Skeletal muscle cell (primary cell): ENCODE results near the gene KIF4A.
"Not testable (repeated sequence)": the region's sequence is repeated elsewhere in the genome, so short reads cannot be mapped to it uniquely, and the experiment has no call there.

Experiments used
- DNase-seq: peaks from one replicate; pipeline ENCODE4 v3.0.0-alpha.2; 2010; ENCODE audit warnings: low read depth
- H3K4me3 ChIP-seq: 2 replicates; pipeline ENCODE4 v1.5.1; 2011; ENCODE audit warnings: low read depth, mild to moderate bottlenecking, control low read depth, low read length, moderate library complexity

The KIF4A gene

DNA sequence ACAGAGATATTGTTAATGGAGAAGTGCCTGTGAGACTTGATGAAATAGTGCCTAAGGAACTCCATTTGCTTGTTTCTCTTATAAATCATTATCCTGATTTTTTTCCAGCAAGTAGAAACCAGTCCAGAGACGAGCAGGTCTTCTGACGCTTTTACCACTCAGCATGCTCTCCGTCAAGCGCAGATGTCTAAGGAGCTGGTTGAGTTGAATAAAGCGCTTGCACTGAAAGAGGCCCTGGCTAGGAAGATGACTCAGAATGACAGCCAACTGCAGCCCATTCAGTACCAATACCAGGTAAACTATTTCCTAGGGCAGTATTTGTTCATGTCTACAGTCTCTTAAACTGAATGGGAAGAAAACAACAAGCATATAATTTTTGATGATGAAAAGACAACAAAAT, 63.6 kb downstream of the KIF4A start:
- H3K4me3 ChIP-seq = no peak overlapping the region
- DNase-seq = no peak

DNA sequence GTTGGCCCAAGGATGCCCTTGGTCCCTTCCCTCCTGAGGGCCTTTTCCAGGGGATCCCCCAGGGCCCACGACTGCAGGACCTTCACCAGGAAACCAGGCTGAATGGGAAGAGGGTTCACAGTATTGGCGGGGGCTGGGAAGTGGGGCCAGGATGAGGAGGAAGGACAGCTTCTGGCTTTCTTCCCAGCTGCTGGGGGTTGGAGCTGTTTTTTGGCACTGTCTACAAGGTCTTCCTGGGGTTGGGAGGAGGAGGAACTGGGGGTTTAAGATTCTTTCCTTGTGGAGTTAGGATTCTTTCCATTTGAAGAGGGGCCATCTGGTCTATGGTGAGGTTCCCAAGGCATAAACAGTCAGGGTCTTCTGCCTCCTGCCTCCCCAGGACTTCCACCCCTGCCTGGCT, 64.8 kb downstream of the KIF4A start:
- H3K4me3 ChIP-seq = no peak overlapping the region
- DNase-seq = no peak

DNA sequence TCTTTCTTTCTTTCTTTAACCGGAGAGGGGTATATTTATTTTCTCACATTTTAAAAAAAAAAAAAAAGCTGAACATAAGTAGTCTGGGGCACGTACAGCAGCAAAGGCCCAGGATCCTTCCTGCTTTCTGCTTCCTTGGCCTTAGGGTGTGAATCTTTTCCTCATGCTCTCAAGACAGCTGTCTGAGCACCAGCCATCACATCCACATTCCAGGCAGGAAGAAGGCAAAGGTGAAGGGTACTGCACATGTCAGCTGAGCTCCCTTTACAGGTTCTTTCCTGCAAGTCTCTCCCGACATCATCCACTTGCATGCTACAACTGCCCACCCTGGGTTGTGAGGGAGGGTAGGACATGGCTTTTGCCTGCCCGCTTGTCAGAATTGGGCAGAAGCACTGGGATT, 69.6 kb downstream of the KIF4A start:
- DNase-seq = no peak
- no peak overlapping the region for H3K4me3 ChIP-seq

DNA sequence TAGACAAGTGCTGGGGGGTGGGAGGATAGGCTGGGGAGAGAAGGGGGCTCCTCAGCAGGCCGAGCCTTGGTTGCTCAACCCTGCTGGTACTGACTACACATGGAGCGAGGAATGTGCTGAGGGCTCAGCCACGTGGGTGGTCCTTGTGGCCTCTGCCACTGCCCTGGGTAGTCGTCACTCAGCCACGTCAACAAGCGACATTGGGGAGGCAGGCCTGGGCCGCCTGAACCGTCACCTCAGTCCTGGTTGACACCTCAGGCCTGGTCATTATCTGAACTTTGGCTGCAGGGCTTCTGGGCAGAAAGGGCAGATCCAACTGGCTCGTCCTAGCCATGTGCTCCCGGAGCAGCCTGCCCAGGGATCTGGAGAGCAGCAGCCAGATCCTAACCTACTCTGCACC, 70.5 kb downstream of the KIF4A start:
- no peak for DNase-seq
- H3K4me3 ChIP-seq = no peak overlapping the region

DNA sequence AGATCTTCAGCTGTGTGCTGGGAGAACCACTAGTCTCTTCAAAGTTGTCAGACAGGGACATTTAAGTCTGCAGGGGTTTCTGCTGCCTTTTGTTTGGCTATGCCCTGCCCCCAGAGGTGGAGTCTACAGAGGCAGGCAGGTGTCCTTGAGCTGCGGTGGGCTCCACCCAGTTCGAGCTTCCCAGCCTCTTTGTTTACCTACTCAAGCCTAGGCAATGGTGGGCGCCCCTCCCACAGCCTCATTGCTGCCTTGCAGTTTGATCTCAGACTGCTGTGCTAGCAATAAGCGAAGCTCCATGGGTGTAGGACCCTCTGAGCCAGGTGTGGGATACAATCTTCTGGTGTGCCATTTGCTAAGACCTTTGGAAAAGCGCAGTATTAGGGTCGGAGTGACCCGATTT, 78.8 kb downstream of the KIF4A start:
- H3K4me3 ChIP-seq, DNase-seq: not testable (repeated sequence)

DNA sequence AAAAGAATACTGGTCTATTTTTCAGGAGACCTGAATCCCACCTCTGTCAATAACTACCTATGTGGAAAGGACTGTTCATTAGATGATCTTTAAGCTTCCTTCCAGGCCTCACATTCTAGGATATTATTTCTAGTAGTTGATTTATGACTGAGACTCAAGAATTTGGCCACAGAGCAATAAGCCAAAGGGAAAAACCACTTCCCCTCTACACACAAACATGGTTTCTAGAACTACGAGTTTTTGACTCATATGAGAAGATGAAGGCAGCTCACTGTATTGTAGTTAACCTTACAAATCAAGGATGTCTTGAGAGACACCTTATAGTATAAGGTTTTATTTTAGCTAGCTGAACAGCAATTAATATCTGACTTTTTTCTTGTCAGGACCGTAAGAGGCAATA, 96.3 kb downstream of the KIF4A start:
- DNase-seq = no peak
- no peak overlapping the region for H3K4me3 ChIP-seq

DNA sequence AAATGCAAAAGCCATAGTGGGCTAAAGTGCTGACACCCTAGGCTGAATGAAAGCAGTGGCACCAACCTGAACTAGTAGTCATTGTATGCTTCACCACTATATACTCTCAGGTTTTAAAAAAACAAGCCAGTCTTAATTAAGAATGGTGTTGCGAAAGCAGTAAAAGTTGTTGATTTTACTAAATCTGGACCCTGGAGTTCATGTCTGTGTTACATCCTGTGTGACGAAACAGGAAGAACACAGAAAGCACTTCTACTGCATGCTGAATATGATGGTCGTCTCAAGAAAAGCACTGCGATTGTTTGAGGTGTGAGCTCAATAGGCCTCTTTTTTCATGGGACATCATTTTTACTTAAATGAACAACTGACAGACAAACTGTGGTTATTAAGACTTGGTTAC, 109.0 kb downstream of the KIF4A start:
- no peak overlapping the region for H3K4me3 ChIP-seq
- peak; percentile 20 for DNase-seq

DNA sequence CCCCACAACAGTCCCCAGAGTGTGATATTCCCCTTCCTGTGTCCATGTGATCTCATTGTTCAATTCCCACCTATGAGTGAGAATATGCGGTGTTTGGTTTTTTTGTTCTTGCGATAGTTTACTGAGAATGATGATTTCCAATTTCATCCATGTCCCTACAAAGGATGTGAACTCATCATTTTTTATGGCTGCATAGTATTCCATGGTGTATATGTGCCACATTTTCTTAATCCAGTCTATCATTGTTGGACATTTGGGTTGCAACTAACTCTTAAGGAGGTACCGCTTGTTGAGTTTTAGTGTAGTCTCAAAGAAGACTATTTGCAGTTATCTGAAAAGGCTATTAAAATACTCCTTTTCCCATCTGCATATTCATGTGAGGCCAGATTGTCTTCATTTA, 110.3 kb downstream of the KIF4A start:
- DNase-seq, H3K4me3 ChIP-seq: not testable (repeated sequence)

DNA sequence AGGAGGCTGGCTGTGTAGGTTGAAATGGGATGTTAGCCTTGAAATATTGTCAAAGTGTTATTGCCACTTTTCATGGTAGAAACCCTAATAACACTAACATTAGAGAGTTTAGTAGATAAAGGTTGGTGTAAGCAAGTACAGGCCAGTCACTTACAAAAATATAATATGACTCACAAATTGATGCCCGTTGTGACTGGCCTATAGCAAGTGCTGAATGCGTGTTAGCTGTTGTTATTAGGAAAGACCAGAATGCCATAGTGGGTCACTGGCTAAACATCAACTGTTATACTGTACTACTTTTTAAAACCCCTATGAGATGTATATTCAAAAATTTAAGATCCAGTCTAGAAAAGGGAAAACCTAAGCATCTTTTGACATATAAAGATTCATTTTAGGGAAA, 112.8 kb downstream of the KIF4A start:
- DNase-seq = no peak
- no peak overlapping the region for H3K4me3 ChIP-seq

DNA sequence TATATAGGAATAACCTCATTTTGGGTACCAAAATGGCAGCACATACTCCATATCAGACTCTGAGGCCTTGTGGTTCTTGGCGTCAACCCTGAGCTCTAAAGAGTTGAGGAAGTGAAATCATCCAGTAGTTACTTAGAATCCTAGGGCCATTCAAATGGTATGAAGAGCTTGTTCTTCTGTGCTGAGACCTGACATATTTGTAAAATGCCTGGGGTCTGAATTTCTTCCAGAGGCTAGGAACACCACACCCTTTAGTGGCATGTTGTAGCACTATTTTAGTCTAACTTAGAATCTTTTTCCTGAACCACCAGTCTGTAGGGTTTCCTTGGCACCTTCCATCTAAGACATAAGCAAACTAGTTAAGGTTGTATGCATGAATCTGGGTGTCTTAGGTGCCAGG, 115.1 kb downstream of the KIF4A start:
- DNase-seq = no peak
- H3K4me3 ChIP-seq = no peak overlapping the region

DNA sequence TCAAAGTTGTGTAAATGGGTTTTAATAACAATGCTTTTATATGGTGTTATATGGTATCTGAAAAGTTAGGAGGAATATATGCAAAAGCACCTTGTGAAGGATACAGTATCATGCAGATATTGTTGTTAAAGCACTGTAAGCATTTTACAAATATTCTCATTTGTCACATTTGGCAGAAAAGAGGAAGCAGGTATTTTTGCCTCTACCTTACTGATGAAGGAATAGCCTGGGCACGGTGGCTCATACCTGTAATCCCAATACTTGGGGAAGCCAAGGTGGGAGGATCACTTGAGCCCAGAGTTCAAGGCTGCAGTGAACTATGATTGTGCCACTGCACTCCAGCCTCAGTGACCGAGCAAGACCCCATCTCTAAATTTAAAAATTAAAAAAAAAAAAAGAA, 121.0 kb downstream of the KIF4A start:
- DNase-seq = no peak
- no peak overlapping the region for H3K4me3 ChIP-seq

DNA sequence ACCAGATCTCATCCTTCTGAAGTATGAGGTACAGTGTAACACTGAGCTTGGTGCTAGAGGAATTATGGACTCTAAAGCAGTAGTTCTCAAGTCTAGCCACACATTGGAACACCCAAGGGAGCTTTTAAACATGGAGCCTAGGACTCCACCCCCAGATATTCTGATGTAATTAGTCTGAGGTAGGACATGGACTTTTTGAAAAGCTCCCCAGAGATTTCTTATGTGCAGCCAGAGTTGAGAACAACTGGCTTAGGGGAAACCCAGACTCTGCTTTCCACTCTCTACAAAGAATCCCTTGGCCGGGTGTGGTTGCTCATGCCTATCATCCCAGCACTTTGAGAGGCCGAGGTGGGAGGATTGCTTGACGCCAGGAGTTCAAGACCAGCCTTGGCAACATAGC, 121.6 kb downstream of the KIF4A start:
- DNase-seq = no peak
- no peak overlapping the region for H3K4me3 ChIP-seq

DNA sequence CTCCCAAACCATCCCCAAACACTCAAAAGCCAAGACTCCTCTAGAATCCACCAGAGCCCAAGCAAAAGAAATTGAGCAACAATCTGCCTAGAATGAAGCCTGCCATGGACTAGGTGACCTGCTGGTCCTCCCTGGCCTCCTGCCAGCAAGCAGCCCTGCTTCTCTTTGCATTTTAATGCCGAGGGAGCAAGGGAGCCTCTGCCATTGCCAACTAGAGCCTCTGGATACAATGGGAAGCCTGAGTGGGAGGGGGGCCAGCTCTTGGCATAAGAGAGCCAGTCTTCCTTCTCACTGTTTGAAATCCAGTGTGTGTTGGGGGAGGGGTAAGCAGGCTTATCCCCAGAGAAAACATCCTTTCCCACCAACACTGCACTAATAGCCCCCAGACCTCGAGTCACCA, 131.7 kb downstream of the KIF4A start:
- H3K4me3 ChIP-seq = no peak overlapping the region
- no peak for DNase-seq

DNA sequence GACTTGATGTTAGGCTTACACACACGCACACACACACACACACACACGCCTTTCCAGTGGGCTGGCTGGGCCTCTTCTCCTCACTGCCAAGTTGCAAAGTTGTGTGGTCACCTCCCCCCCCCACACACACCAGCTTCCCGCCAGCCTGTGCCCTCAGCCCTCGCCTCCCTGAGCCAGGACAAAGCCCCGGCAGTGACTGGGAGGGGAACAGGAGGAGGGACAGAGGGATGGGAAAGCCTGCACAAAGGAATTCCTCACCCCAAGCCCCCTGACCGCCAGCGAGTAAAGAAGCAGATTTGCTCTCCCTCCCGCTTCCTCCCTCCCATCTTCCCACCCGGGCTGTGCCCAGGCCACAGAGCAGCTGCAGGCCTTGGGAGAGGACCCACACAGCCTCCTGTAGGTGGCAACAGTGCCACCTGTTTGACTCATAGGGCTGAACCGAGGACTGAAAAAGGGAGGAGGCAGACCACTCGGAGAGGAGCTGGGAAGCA, 133.0 kb downstream of the KIF4A start, which contains the start of gene GDPD2:
Gene GDPD2 (plus strand): TSS at position 464 of the 491 bp plus-strand sequence. CDS start 1,671 bp downstream, outside the sequence.
- DNase-seq = no peak
- H3K4me3 ChIP-seq = no peak within 1 kb of the TSS

DNA sequence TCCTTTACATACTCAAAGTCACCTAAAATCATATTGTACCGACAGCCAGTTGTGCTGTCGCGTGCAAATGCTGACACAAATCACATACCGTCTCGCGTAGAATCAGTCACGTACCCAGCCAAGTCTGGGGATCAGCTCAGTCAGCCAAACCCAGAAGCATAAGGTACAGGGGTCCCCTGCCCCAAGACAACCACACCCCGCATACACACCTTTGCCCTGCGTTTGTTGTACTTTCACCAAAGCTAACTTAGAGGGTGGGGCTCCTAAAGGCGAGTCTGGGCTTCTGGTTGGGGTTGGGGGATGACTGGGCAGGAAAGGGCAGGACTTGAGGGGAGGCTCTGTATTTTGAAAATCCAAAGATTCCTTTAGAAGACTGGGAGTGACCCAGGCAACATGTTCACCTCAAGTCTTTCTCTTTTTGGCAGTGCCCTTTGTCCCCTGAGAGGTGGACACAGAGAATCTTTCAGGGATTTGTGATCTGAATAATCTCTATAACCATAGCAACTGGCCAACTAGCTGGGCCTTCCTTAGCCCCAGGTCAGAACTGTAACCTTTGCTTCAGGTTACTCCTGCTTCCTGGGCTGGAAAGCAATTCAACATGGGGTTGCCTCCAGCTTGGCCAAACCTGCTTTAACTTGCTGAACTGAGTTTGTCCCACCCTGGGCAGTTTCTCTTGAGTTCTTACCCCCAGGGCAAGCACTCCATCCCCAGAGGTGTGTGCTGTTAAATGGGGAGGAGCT, 134.2 kb downstream of the KIF4A start:
- H3K4me3 ChIP-seq = no peak overlapping the region
- no peak for DNase-seq

DNA sequence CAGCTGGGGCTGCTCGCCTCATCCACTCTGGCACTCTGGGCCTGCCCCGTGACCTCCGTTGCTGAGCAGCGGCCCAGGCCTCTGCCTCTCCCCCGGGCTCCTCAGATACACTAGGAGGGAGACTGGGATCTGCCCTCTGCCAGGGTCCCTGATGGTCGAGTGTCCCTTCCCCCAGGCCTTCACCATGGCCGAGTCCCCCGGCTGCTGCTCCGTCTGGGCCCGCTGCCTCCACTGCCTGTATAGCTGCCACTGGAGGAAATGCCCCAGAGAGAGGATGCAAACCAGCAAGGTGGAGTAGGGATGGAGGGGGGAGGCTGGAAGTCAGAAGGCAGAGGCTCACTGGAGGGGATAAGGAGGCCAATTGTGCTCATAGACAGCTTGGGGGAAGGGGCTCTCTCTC, 134.9 kb downstream of the KIF4A start:
- no peak overlapping the region for H3K4me3 ChIP-seq
- no peak for DNase-seq

DNA sequence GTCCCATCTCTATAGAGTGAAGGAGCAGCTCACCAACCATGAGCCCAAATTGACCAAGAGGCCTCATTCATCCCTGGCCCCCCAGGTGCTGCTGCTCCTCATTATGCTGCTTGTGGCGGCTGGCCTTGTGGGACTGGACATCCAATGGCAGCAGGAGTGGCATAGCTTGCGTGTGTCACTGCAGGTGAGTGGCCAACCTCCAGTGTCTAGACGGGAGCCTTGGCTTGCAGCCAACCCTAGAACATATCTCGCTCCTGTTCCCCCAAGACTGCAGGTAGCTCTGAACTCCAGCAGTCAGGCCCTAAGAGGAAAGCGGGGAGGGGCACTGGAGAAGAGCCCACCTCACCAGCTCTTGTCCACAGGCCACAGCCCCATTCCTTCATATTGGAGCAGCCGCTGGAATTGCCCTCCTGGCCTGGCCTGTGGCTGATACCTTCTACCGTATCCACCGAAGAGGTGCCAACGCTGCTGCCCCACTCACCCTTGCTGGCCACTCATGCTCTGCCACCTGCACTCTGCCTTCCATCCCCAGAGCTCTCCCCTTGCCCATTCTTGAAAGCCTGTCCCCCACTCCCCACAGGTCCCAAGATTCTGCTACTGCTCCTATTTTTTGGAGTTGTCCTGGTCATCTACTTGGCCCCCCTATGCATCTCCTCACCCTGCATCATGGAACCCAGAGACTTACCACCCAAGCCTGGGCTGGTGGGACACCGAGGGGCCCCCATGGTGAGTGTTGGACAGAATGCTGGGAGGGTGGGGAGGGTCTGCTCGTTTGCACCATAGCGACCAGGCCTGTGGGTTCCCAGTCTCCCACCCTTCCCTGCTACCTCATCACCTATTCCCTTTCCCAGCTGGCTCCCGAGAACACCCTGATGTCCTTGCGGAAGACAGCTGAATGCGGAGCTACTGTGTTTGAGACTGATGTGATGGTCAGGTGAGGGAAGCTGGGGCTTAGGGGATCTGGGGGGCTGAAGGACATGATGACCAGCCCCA, 136.7 kb downstream of the KIF4A start:
- no peak for DNase-seq
- H3K4me3 ChIP-seq = no peak overlapping the region

DNA sequence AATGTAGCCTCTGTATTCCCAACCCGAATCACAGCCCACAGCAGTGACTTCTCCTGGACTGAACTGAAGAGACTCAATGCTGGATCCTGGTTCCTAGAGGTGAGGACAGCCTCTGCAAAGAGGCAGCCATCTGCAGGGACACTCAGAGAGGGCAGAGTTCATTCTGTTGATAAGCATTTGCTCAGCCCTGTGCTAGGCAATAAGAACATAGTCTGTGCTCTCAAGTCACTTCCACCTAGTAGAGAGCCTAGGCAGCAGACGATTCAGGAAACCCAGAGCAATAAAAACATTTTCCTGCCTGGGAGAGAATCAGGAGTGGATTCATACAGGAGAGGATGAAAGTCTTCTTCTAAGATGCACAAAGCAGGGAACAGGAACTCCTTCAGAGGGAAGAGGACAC, 137.5 kb downstream of the KIF4A start:
- H3K4me3 ChIP-seq = no peak overlapping the region
- DNase-seq = no peak

DNA sequence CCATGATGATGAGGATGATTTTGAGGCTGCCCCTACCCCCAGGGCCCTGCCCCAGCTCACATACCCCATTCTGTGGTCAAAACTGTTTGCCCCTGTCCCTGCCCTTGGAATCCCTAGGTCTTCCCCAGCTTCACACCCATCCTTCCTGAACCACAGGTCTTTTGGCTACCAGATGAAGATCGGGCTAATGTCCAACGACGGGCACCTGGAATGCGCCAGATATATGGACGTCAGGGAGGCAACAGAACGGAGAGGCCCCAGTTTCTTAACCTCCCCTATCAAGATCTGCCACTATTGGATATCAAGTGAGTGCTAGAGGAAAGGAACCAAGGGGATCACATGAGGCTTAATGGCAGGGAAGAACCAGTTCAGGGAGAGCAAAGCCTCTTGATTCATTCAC, 139.9 kb downstream of the KIF4A start:
- DNase-seq = no peak
- H3K4me3 ChIP-seq = no peak overlapping the region
